Measurements from ENCODE around the gene PHLPP1. TPM values are rescaled to one million over a fixed set of nuclear protein-coding genes. Genes with fewer than 3 reads are reported as not detected.
A peak's percentile ranks its signal among the peaks of the same experiment; 100 is the strongest.
"Not testable (repeated sequence)": the region's sequence is repeated elsewhere in the genome, so short reads cannot be mapped to it uniquely, and the experiment has no call there.

PHLPP1 gene
- total RNA-seq, 3 donors from 2014 or later = 4.0 to 6.7 (median 4.3) TPM

DNA sequence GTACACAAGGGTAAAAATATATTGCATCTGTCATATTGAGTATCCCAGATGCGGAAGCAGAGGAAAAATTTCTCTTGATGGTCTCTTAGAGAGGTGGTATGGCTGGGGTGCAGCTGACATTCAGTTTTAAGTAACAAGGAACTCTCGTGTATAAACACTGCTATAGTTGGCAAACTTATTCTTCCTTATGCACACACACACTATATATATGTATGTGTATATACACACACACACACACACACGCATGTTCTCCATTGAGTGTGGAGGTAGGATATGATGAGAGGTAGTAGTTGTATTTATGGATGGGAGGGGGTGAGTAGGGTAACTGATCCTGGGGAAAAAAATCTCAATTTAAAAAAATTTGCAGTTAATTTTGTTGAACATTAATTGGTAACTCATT lies 10.6 kb downstream of the PHLPP1 start:
- no peak overlapping the region for H3K4me3 Mint-ChIP-seq

DNA sequence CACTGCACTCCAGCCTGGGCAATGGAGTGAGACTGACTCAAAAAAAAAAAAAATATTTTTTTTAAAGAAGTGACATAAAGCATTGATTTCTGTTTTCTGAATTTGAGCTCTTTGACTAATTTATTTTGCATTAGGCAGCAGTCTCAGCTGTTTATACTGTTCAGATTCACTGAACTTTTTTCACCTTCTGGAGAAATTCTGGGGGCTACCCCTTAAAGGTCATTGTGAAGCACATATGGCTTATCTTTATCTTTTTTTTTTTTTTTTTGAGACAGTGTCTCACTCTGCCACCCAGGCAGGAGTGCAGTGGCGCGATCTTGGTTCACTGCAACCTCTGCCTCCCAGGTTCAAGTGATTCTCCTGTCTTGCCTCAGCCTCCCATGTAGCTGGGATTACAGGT lies 12.9 kb downstream of the PHLPP1 start:
- H3K36me3 Mint-ChIP-seq (ENCODE audit: insufficient read depth) = peaks cover 5% of the 10 kb centered on the region
- ATAC-seq = no peak
- H3K9me3 Mint-ChIP-seq = peaks cover 5% of the 10 kb centered on the region
- no peaks in the 10 kb centered on the region for H3K27me3 Mint-ChIP-seq (ENCODE audit: low read depth)
- H3K4me3 Mint-ChIP-seq = no peak overlapping the region
- H3K4me1 Mint-ChIP-seq (ENCODE audit: low read depth) = peaks cover 4% of the 10 kb centered on the region
- no peak for DNase-seq

More for the DNA sequence above, 10.6 kb downstream of the PHLPP1 start:
- Mint-ChIP-seq H3K27me3 (ENCODE audit: low read depth) (no peaks in the 10 kb centered on the region), H3K36me3 (ENCODE audit: insufficient read depth) (peaks cover 2% of the 10 kb centered on the region), H3K4me1 (ENCODE audit: low read depth) (peaks cover 7% of the 10 kb centered on the region), H3K9me3 (no peaks in the 10 kb centered on the region)
- no peak for DNase-seq
- no peak for ATAC-seq

DNA sequence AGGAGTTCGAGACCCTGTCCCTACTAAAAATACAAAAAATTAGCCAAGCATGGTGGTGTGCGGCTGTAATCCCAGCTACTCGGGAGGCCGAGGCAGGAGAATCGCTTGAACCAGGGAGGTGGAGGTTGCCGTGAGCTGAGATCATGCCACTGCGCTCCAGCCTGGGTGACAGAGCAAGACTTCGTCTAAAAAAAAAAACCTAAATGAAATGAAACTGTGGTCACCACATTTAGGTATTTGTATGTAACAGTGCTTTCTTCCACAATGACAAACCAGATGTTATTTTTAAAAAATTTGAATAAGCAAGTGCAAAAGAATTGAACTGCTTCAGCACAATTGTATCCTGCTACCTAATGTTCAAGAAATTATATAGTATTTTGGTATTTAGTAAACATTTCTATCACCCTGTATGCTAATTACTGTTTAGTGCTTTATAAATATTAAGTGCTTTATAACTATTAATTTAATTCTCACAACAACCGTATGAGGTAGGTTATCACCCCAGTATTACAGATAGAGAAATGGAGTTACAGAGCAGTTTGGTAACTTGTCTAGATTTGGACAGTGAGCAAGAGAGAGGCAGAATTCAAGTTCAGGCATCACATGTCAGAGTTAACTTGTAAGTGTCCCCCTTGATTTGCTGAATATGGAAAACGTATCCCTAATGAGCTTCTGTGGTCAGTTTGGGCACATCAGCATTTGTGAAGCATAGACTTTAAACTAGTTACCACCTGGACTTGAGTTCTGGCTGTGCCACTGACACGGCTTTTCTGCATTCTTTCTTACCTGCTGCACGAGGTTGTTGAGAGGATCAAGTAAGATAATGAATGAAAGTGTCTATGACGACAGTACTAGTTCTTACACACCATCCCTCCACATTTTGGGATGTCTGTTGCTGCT lies 14.4 kb downstream of the PHLPP1 start:
- Mint-ChIP-seq H3K4me1 (ENCODE audit: low read depth) (peaks cover 2% of the 10 kb centered on the region), H3K27me3 (ENCODE audit: low read depth) (no peaks in the 10 kb centered on the region), H3K4me3 (no peak overlapping the region), H3K36me3 (ENCODE audit: insufficient read depth) (peaks cover 5% of the 10 kb centered on the region), H3K9me3 (peaks cover 5% of the 10 kb centered on the region)
- ATAC-seq (no peak), DNase-seq (no peak)

DNA sequence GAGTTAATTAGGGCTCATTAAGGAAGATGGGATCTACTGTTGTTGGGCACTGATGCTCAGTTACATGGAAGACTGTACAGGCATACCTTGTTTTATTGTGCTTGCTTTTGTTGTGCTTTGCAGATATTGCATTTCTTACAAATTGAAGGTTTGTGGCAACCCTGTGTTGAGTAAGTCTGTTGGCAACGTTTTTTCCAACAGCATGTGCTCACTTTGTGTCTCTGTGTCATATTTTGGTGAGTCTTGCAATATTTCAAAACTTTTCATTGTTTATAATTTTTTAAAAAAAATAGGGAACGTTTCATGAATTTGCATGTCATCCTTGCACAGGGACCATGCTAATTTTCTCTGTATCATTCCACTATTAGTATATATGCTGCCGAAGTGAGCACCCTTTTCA lies 15.6 kb downstream of the PHLPP1 start:
- Mint-ChIP-seq H3K27me3 (ENCODE audit: low read depth) (no peaks in the 10 kb centered on the region), H3K36me3 (ENCODE audit: insufficient read depth) (peaks cover 5% of the 10 kb centered on the region), H3K4me1 (ENCODE audit: low read depth) (peaks cover under 1% of the 10 kb centered on the region), H3K4me3 (no peak overlapping the region), H3K9me3 (peaks cover 5% of the 10 kb centered on the region)
- ATAC-seq = no peak
- no peak for DNase-seq

DNA sequence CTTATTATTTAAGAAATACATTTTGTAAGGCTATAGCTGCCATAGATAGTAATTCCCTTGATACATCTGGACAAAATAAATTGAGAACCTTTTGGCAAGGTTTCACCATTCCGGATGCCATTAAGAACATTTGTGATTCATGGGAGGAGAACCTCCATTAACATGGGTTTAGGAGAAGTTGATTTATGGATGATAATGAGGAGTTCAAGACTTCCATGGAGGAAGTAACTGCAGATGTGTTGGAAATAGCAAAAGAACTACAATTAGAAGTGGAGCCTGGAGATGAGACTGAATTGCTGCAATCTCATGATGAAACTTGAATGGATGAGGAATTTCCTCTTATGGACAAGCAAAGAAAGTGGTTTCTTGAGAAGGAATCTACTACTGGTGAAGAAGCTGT lies 17.3 kb downstream of the PHLPP1 start:
- ATAC-seq (no peak), DNase-seq (no peak)
- H3K4me3 Mint-ChIP-seq = no peak overlapping the region
- H3K4me1 Mint-ChIP-seq (ENCODE audit: low read depth) = no peaks in the 10 kb centered on the region
- H3K9me3 Mint-ChIP-seq = peaks cover 5% of the 10 kb centered on the region
- H3K36me3 Mint-ChIP-seq (ENCODE audit: insufficient read depth) = peaks cover 5% of the 10 kb centered on the region
- no peaks in the 10 kb centered on the region for H3K27me3 Mint-ChIP-seq (ENCODE audit: low read depth)

DNA sequence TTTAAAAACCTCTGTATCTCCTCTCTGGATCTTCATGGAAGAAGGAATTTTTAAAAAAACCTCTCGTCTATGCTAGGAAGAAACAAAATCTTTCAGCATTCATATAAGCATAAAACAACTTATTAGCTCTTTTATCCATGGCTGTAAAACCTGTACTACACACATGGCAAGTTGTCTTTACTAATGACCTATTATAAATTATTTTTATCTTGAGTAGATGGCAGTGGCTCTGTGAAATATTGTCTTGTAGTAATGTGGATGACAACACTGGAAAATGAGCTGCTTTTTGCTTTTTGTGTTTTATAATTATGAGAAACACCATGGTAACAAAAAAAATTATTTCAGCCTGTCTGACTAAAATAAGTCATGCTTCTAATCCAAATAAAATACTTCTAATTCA lies 18.9 kb downstream of the PHLPP1 start:
- Mint-ChIP-seq H3K4me3 (no peak overlapping the region), H3K4me1 (ENCODE audit: low read depth) (no peaks in the 10 kb centered on the region), H3K36me3 (ENCODE audit: insufficient read depth) (peaks cover 2% of the 10 kb centered on the region), H3K9me3 (peaks cover 5% of the 10 kb centered on the region), H3K27me3 (ENCODE audit: low read depth) (no peaks in the 10 kb centered on the region)
- DNase-seq = no peak
- no peak for ATAC-seq

DNA sequence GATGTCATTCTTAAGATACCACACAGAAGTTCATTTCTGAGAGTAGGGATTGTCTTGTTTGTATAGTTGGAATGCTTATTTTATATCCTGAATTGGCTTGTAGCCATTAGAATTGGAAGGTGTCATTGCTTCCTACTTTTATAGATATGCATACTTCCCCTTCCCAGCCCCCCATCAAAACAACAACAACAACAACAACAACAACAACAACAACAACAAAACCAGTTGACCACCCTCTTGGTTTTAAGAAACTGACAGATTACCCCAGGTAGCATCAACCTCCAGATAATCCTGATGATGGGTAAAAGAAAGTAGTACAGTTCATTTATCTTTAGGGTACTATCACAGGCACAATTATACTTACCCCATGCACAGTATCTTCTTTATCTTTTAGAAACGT lies 20.0 kb downstream of the PHLPP1 start:
- H3K4me1 Mint-ChIP-seq (ENCODE audit: low read depth) = no peaks in the 10 kb centered on the region
- peaks cover 5% of the 10 kb centered on the region for H3K9me3 Mint-ChIP-seq
- ATAC-seq (no peak), DNase-seq (no peak)
- H3K27me3 Mint-ChIP-seq (ENCODE audit: low read depth) = no peaks in the 10 kb centered on the region
- H3K4me3 Mint-ChIP-seq = no peak overlapping the region
- peaks cover 2% of the 10 kb centered on the region for H3K36me3 Mint-ChIP-seq (ENCODE audit: insufficient read depth)

DNA sequence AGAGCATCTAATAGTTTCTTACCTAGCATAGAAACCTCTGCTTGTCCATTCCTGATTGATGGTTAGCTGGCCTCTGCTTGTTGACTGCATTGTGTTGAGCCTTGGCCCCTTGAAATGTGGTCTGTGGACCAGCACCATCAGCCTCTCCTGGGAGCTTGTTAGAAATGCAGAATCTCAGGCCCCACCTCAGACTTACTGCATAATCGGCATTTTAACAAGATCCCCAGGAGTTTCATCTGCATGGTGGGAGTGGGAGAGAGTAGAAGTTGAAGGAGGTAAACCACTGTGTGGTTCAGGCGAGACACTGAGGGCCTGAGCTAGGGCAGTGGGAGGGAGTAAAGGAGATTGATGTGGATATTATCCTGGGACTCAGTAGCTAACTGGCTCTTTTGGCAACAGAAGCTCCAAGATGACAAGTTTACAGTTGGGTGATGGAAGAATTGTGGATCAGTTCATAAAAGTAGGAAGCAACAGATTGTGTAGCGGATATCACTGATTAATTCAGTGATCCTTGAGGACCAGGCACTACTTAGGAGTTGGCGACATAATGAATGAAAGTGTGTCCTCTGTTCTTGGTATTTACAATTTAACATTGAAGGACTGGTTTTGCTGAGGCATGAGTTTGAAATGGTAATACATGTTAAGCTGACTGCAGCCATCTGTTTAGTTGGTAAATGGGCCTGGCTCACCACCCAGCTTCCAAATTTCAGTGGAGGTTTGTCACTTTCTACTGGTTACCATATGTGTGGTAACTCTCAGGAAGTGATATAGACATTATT lies 20.9 kb downstream of the PHLPP1 start:
- no peaks in the 10 kb centered on the region for H3K27me3 Mint-ChIP-seq (ENCODE audit: low read depth)
- peaks cover 5% of the 10 kb centered on the region for H3K9me3 Mint-ChIP-seq
- DNase-seq = no peak
- peaks cover 4% of the 10 kb centered on the region for H3K4me1 Mint-ChIP-seq (ENCODE audit: low read depth)
- peaks cover 2% of the 10 kb centered on the region for H3K36me3 Mint-ChIP-seq (ENCODE audit: insufficient read depth)
- ATAC-seq = no peak
- no peak overlapping the region for H3K4me3 Mint-ChIP-seq

DNA sequence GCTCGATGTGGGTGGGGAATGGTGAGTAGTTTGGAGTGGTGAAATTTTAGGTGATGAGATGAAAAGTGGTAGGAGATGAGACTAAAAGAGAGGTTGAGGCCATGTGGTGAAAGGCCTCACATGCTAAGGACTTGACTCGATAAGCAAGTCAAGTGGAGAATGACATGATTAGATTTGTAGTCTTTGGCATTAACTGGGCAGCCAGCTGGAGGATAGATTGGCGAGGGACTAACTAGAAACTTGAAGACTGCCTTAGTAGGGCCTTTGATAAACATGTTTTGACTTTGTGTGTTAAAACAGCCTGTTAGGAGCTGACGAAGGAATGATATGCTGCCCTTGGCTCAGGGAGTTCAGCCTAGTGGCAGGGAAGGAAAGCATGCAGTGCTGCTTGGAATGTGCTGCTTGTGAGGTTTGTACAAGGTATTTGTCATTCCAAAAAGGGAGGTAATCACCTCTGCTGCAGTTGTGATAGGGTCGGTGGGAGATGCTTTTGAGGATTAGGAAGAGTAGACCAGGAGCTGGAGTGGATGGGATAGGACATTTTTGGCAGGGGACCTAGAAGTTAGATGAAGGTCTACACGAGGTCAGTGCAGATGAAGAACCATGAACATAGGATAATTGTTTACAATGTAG lies 22.0 kb downstream of the PHLPP1 start:
- ATAC-seq (no peak), DNase-seq (no peak)
- Mint-ChIP-seq H3K4me1 (ENCODE audit: low read depth) (peaks cover 9% of the 10 kb centered on the region), H3K4me3 (no peak overlapping the region), H3K9me3 (no peaks in the 10 kb centered on the region), H3K27me3 (ENCODE audit: low read depth) (no peaks in the 10 kb centered on the region), H3K36me3 (ENCODE audit: insufficient read depth) (no peaks in the 10 kb centered on the region)

DNA sequence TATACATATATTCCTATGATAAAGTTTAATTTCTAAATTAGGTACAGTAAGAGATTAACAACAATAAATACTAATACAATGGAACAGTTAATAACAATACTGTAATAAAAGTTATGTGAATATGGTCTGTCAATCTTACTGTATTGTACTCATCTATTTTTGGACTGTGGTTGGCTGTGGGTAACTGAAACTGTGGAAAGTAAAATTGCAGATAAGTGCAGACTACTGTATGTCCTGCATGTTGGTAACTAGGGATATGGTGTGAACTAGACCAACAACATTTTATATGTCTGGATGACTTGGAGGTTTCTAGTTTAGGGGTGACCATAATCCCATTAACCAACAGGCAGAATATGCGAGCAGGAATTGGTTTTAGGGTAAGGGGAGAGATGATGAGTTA lies 23.3 kb downstream of the PHLPP1 start:
- Mint-ChIP-seq H3K4me3 (no peak overlapping the region), H3K36me3 (ENCODE audit: insufficient read depth) (no peaks in the 10 kb centered on the region), H3K4me1 (ENCODE audit: low read depth) (peaks cover 9% of the 10 kb centered on the region), H3K27me3 (ENCODE audit: low read depth) (no peaks in the 10 kb centered on the region), H3K9me3 (no peaks in the 10 kb centered on the region)
- DNase-seq (no peak), ATAC-seq (no peak)

DNA sequence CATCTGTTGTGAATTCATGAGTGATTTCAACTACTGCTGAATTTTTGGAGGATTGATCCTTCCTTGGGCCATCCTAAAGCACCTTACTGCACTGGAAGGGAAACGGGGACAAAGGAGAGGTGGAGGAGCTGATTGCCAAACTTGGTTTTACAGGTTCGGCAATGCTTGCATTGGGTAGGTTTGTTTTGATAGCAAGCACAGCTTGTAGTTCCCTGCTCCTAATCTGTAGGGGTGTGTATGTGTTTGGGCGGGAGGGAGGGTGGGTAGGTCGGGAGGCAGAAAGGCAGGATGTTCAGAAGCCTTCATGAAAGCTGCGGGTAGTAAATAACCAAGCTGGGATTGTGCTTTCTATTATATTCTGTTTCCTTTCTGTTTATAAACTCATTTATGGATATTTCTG lies 24.6 kb downstream of the PHLPP1 start:
- DNase-seq (no peak), ATAC-seq (no peak)
- Mint-ChIP-seq H3K4me3 (no peak overlapping the region), H3K9me3 (no peaks in the 10 kb centered on the region), H3K36me3 (ENCODE audit: insufficient read depth) (no peaks in the 10 kb centered on the region), H3K27me3 (ENCODE audit: low read depth) (no peaks in the 10 kb centered on the region), H3K4me1 (ENCODE audit: low read depth) (peaks cover 12% of the 10 kb centered on the region)

DNA sequence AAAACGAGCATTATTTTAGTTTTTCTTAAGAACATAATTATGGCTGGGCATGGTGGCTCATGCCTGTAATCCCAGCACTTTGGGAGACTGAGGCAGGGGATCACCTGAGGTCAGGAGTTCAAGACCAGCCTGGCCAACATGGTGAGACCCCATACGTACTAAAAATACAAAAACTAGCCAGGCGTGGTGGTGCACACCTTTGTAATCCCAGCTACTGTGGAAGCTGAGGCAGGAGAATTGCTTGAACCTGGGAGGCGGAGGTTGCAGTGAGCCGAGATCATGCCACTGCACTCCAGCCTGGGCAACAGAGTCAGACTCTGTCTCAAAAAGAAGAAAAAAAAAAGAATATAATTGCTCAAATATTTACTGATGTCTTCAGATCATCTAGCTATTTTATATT lies 25.3 kb downstream of the PHLPP1 start:
- H3K36me3 Mint-ChIP-seq (ENCODE audit: insufficient read depth); DNase-seq; ATAC-seq; H3K4me3 Mint-ChIP-seq; H3K27me3 Mint-ChIP-seq (ENCODE audit: low read depth); H3K9me3 Mint-ChIP-seq: not testable (repeated sequence)
- peaks cover 12% of the 10 kb centered on the region for H3K4me1 Mint-ChIP-seq (ENCODE audit: low read depth)

DNA sequence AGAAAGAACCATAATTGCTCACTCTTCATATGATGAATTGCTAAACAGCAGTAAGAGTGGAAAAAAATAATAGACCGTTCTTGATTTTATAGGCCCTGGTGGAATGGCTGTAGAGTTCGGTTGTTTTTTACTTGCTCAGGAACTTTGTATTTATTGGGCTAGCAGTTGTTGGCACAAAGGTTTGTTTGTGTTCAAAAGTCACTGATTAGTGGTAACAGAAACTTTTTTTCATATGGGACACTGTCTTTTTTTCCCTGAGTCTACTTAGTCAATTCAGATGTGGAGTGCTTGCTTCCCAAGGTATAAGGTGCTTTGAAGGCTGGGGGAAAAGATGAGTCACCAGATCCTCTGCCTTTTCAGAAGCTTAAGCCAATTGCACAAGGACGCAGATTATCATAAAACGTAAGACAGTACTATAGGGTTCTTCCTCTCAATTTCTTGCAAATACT lies 25.8 kb downstream of the PHLPP1 start:
- Mint-ChIP-seq H3K9me3 (no peaks in the 10 kb centered on the region), H3K36me3 (ENCODE audit: insufficient read depth) (no peaks in the 10 kb centered on the region), H3K4me1 (ENCODE audit: low read depth) (peaks cover 12% of the 10 kb centered on the region), H3K27me3 (ENCODE audit: low read depth) (no peaks in the 10 kb centered on the region), H3K4me3 (no peak overlapping the region)
- ATAC-seq (peak; percentile 51 to 56), DNase-seq (peak; percentile 13)

DNA sequence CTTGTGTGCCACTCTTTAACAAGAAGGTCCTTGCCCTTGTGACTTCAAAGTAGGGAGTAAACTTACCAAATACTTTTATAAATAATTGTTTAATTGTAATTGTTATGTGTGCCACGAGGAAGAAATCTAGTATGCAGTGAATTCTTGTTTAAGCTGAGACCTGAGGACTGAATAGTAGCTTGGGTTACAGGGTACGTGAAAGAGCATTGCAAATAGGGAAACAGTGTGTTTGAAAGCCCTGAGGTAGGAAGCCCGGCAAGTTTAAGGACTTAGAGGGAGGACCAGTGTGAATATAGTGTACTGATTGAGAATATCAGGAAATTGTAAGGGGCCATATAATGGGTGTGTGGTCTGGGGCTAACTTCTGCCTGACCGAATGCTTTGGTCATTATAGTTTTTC lies 26.2 kb downstream of the PHLPP1 start:
- ATAC-seq (no peak), DNase-seq (no peak)
- Mint-ChIP-seq H3K4me3 (no peak overlapping the region), H3K4me1 (ENCODE audit: low read depth) (peaks cover 12% of the 10 kb centered on the region), H3K36me3 (ENCODE audit: insufficient read depth) (no peaks in the 10 kb centered on the region), H3K27me3 (ENCODE audit: low read depth) (no peaks in the 10 kb centered on the region), H3K9me3 (no peaks in the 10 kb centered on the region)

All from activated T-cell treated with anti-CD3 and anti-CD28 coated beads, Interleukin-2, amount 50 U/mL, for 4 hours (primary cell).